HepG2 (cell line): Measurements from ENCODE around the gene GDPD5. TPM values are rescaled to one million over a fixed set of nuclear protein-coding genes. Genes with fewer than 3 reads are reported as not detected.

Experiments used
- ATAC-seq: fragments of 200-7000 bp; cut with Tn5 transposase; 3 replicates; pipeline ENCODE4 v1.9.1; 2020; ENCODE audit warnings: mild to moderate bottlenecking, moderate library complexity
- BruUV-seq: library from RNA; stranded (reverse); fragments of 400-500 nt; replicated peaks from 2 replicates; lab custom pipeline; 2021; lab: Mats Ljungman, UMichigan
- CTCF ChIA-PET: fragments of 300-600 bp; formaldehyde crosslinking; extraction: SDS; loops from one replicate; lab custom pipeline; 2021; ENCODE audit warnings: low total read pairs, inconsistent platforms, low intra/inter-chr PET ratio; lab: Yijun Ruan, JAX
- POLR2A ChIA-PET: fragments of 350-600 bp; sonication (Branson Sonifier 250); formaldehyde crosslinking; loops from one replicate; lab custom pipeline; 2020; ENCODE audit warnings: antibody characterized with exemption, inconsistent platforms; lab: Yijun Ruan, JAX
- DNase-seq: peaks from one replicate; pipeline ENCODE4 v3.0.0-alpha.2; 2015; ENCODE audit warnings: low spot score
- FAIRE-seq: peaks from 3 replicates; lab custom pipeline; 2011; peaks lifted over from hg19 to GRCh38; lab: Jason Lieb, UNC
- H2AFZ ChIP-seq: one replicate; pipeline ENCODE4 v1.6.1; 2011; ENCODE audit warnings: low read length, inconsistent platforms
- H3K27ac ChIP-seq: fragments of 300-600 bp; 3 replicates; pipeline ENCODE4 v1.8.0; 2011; ENCODE audit warnings: mixed run types, mild to moderate bottlenecking, mixed read lengths, low read length, inconsistent platforms; ENCODE audit not compliant: insufficient read depth; ENCODE audit errors: extremely low read length
- H3K27me3 ChIP-seq, 2 experiments: fragments of 200-600 bp in 1 of 2; 2 replicates in 1 of 2; 3 replicates in 1 of 2; pipeline versions ENCODE4 v1.6.0 to v1.8.0; 2011; ENCODE audit warnings: low read length in 2 of 2, mild to moderate bottlenecking in 2 of 2, moderate library complexity in 2 of 2, inconsistent platforms in 1 of 2; ENCODE audit not compliant: insufficient read depth in 2 of 2, control insufficient read depth in 1 of 2
- H3K36me3 ChIP-seq, 2 experiments: fragments of 200-600 bp in 1 of 2; replicated peaks in 1 of 2; 2 replicates in 1 of 2; 3 replicates in 1 of 2; pipeline versions ENCODE4 v1.5.1 to v1.8.0; 2011; ENCODE audit warnings: low read length in 2 of 2, inconsistent platforms in 1 of 2; ENCODE audit not compliant: insufficient read depth in 2 of 2, control insufficient read depth in 1 of 2
- H3K4me1 ChIP-seq: 2 replicates; pipeline ENCODE4 v1.5.1; 2012; ENCODE audit warnings: low read length, inconsistent platforms; ENCODE audit not compliant: insufficient read depth
- H3K4me2 ChIP-seq: 2 replicates; pipeline ENCODE4 v1.6.0; 2011; ENCODE audit warnings: low read depth, low read length, inconsistent platforms
- H3K4me3 ChIP-seq, 3 experiments: fragments of 200-600 bp in 1 of 3; sonication (generic), shearing (Covaris generic) in 1 of 3; replicated peaks in 1 of 3; 2 replicates each; pipeline ENCODE4 v1.5.1; 2011 to 2016; ENCODE audit warnings: low read length in 3 of 3, inconsistent platforms in 2 of 3, low read depth in 2 of 3, mild to moderate bottlenecking in 2 of 3, control low read depth in 1 of 3, mixed read lengths in 1 of 3; ENCODE audit not compliant: insufficient read depth in 1 of 3
- H3K79me2 ChIP-seq: one replicate; pipeline ENCODE4 v1.6.1; 2011; ENCODE audit warnings: low read length, inconsistent platforms; ENCODE audit not compliant: insufficient read depth
- H3K9ac ChIP-seq: 2 replicates; pipeline ENCODE4 v1.6.0; 2011; ENCODE audit warnings: mild to moderate bottlenecking, low read depth, low read length, inconsistent platforms; ENCODE audit not compliant: insufficient read depth
- H3K9me3 ChIP-seq: 2 replicates; pipeline ENCODE4 v1.5.1; 2012; ENCODE audit warnings: mild to moderate bottlenecking, low read length
- H4K20me1 ChIP-seq: 2 replicates; pipeline ENCODE4 v1.6.0; 2011; ENCODE audit warnings: inconsistent platforms, mild to moderate bottlenecking, low read length, moderate library complexity; ENCODE audit not compliant: insufficient read depth
- DNMT1 ChIP-seq: sonication (generic); formaldehyde crosslinking; IDR thresholded peaks from 2 replicates; pipeline ENCODE4 v1.5.1; 2020; ENCODE audit warnings: mild to moderate bottlenecking, missing genetic modification reagents
- HDAC2 ChIP-seq: sonication (generic); formaldehyde crosslinking; IDR thresholded peaks from 2 replicates; pipeline ENCODE4 v1.4.0; 2020; ENCODE audit warnings: missing genetic modification reagents
- IKZF1 ChIP-seq: fragments of 450-650 bp; IDR thresholded peaks from 2 replicates; pipeline ENCODE4 v1.7.1; 2016
- KAT8 ChIP-seq: IDR thresholded peaks from 2 replicates; pipeline ENCODE4 v1.6.1; 2016; ENCODE audit warnings: missing genetic modification reagents, missing compliant biosample characterization
- SNAI1 ChIP-seq: sonication (generic); formaldehyde crosslinking; IDR thresholded peaks from 2 replicates; pipeline ENCODE4 v1.5.0; 2020; ENCODE audit warnings: mild to moderate bottlenecking, missing genetic modification reagents, borderline replicate concordance
- XRCC5 ChIP-seq: fragments of 200-400 bp; formaldehyde crosslinking; optimal IDR thresholded peaks from 2 replicates; pipeline ENCODE3; 2017; ENCODE audit warnings: mild to moderate bottlenecking, low read length
- ZFP37 ChIP-seq: sonication (generic); formaldehyde crosslinking; IDR thresholded peaks from 2 replicates; pipeline ENCODE4 v1.4.0; 2020; ENCODE audit warnings: missing genetic modification reagents, borderline replicate concordance
- ZNF510 ChIP-seq: sonication (generic); formaldehyde crosslinking; IDR thresholded peaks from 2 replicates; pipeline ENCODE4 v1.4.0; 2020; ENCODE audit warnings: low read depth, mild to moderate bottlenecking, missing genetic modification reagents
- ZNF589 ChIP-seq: sonication (generic); formaldehyde crosslinking; conservative IDR thresholded peaks from 2 replicates; pipeline ENCODE4 v1.8.0; 2022; ENCODE audit warnings: mild to moderate bottlenecking, moderate library complexity, missing genetic modification reagents
- ZNF670 ChIP-seq: sonication (generic); formaldehyde crosslinking; IDR thresholded peaks from 2 replicates; pipeline ENCODE4 v1.8.0; 2022; ENCODE audit warnings: mild to moderate bottlenecking, missing genetic modification reagents, borderline replicate concordance
- WGBS: methylation state at CpG from one replicate; pipeline ENCODE4 v1.1.6; 2017; ENCODE audit warnings: low lambda C conversion rate; 5-methylcytosine and 5-hydroxymethylcytosine counted together
- in situ Hi-C: cut with HindIII; loops from 2 replicates; pipeline ENCODE4 v1.10.0; 2017; ENCODE audit warnings: low pct_unique_long_range_greater_than_20kb; ENCODE audit not compliant: extremely low pct_ligation_motif_present
- intact Hi-C: fragments of 100-400 bp; cut with micrococcal nuclease; formaldehyde crosslinking; loops from one replicate; pipeline ENCODE4 v1.10.0; 2022; ENCODE audit not compliant: unreplicated experiment
- polyA plus RNA-seq, 8 experiments: library from polyadenylated mRNA; depleted of rRNA in 3 of 8; stranded (reverse) in 7 of 8; unstranded in 1 of 8; fragments of >200 nt; fragmentation: Illumina TruSeq in 4 of 8; extraction: Trizol in 4 of 8; gene quantifications; 2 replicates each; pipeline versions ENCODE4 v1.2.1 to v1.2.3, GENCODE V29; 2011 to 2016; ENCODE audit warnings: low read depth in 4 of 8, missing spikeins in 1 of 8, mixed read lengths in 1 of 8; ENCODE audit not compliant: insufficient read depth in 1 of 8
- total RNA-seq, 5 experiments: library from RNA; depleted of rRNA; stranded (reverse); fragments of >200 nt; fragmentation: Illumina TruSeq; extraction: Trizol; gene quantifications; 2 replicates each; pipeline ENCODE4 v1.2.3, GENCODE V29; 2016; ENCODE audit warnings: low read depth in 1 of 5
- TF ChIP-seq, protein P1 (sequence below): IDR thresholded peaks from 2 replicates; pipeline ENCODE4 v1.6.1; 2012; ENCODE audit warnings: low read depth, low read length, improper control_type of control experiment
- TF ChIP-seq, protein P2 (sequence below): IDR thresholded peaks from 2 replicates; pipeline ENCODE4 v1.6.1; 2016; ENCODE audit warnings: low read depth
- TF ChIP-seq, protein P3 (sequence below): sonication (generic); formaldehyde crosslinking; conservative IDR thresholded peaks from 2 replicates; pipeline ENCODE4 v1.4.0; 2020; ENCODE audit warnings: missing genetic modification reagents
- TF ChIP-seq, protein P4 (sequence below): sonication (generic); formaldehyde crosslinking; IDR thresholded peaks from 2 replicates; pipeline ENCODE4 v1.8.0; 2022; ENCODE audit warnings: mild to moderate bottlenecking, missing genetic modification reagents

GDPD5 gene
- total and polyA plus RNA-seq, 2 of the 13 experiments (the other 11 are each of a cell fraction or from before 2014, with no cell fraction given): 55.0 to 67.5 TPM

DNA sequence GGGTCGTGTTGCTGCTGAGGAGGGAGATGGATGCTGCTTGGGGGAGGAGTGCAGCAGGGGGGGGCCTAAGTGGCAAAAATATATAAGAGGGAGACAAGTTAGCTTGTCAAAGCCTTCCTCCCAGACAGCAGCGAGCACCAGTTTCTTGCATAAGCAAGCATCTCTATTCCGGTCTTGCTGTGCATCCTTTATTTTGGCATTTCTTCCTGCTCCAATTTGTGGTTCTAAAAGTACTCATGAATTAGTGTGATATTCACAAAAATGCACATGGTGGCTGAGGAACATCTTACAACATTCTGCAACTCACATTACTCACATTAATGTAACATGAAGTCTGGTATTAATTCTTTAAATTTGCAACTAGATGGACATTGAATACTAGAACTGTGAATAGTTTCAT lies 32.1 kb downstream of the GDPD5 start:
- no peak for DNase-seq
- no peak for ATAC-seq
- H3K4me2 ChIP-seq: no peak overlapping the region
- no peaks in the 10 kb centered on the region for H3K27me3 ChIP-seq
- TF ChIP-seq XRCC5 (no peak), DNMT1 (no peak), ZNF670 (CRISPR knock-in tag) (no peak), ZFP37 (no peak), KAT8 (CRISPR knock-in tag) (no peak), ZNF589 (CRISPR knock-in tag) (no peak), IKZF1 (no peak), HDAC2 (CRISPR knock-in tag) (no peak), SNAI1 (CRISPR knock-in tag) (no peak), ZNF510 (CRISPR knock-in tag) (no peak)
- TF ChIP-seq, protein P1, sequence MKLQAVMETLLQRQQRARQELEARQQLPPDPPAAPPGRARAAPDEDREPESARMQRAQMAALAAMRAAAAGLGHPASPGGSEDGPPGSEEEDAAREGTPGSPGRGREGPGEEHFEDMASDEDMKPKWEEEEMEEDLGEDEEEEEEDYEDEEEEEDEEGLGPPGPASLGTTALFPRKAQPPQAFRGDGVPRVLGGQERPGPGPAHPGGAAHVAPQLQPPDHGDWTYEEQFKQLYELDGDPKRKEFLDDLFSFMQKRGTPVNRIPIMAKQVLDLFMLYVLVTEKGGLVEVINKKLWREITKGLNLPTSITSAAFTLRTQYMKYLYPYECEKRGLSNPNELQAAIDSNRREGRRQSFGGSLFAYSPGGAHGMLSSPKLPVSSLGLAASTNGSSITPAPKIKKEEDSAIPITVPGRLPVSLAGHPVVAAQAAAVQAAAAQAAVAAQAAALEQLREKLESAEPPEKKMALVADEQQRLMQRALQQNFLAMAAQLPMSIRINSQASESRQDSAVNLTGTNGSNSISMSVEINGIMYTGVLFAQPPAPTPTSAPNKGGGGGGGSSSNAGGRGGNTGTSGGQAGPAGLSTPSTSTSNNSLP: no peak
- TF ChIP-seq, protein P2, sequence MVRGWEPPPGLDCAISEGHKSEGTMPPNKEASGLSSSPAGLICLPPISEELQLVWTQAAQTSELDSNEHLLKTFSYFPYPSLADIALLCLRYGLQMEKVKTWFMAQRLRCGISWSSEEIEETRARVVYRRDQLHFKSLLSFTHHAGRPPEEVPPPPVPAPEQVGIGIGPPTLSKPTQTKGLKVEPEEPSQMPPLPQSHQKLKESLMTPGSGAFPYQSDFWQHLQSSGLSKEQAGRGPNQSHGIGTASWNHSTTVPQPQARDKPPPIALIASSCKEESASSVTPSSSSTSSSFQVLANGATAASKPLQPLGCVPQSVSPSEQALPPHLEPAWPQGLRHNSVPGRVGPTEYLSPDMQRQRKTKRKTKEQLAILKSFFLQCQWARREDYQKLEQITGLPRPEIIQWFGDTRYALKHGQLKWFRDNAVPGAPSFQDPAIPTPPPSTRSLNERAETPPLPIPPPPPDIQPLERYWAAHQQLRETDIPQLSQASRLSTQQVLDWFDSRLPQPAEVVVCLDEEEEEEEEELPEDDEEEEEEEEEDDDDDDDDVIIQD (CRISPR knock-in tag): no peak
- TF ChIP-seq, protein P3, sequence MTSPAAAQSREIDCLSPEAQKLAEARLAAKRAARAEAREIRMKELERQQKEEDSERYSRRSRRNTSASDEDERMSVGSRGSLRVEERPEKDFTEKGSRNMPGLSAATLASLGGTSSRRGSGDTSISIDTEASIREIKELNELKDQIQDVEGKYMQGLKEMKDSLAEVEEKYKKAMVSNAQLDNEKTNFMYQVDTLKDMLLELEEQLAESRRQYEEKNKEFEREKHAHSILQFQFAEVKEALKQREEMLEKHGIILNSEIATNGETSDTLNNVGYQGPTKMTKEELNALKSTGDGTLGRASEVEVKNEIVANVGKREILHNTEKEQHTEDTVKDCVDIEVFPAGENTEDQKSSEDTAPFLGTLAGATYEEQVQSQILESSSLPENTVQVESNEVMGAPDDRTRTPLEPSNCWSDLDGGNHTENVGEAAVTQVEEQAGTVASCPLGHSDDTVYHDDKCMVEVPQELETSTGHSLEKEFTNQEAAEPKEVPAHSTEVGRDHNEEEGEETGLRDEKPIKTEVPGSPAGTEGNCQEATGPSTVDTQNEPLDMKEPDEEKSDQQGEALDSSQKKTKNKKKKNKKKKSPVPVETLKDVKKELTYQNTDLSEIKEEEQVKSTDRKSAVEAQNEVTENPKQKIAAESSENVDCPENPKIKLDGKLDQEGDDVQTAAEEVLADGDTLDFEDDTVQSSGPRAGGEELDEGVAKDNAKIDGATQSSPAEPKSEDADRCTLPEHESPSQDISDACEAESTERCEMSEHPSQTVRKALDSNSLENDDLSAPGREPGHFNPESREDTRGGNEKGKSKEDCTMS (CRISPR knock-in tag): no peak
- TF ChIP-seq, protein P4, sequence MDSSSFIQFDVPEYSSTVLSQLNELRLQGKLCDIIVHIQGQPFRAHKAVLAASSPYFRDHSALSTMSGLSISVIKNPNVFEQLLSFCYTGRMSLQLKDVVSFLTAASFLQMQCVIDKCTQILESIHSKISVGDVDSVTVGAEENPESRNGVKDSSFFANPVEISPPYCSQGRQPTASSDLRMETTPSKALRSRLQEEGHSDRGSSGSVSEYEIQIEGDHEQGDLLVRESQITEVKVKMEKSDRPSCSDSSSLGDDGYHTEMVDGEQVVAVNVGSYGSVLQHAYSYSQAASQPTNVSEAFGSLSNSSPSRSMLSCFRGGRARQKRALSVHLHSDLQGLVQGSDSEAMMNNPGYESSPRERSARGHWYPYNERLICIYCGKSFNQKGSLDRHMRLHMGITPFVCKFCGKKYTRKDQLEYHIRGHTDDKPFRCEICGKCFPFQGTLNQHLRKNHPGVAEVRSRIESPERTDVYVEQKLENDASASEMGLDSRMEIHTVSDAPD (CRISPR knock-in tag): no peak
- peaks cover 6% of the 10 kb centered on the region for H3K79me2 ChIP-seq
- peaks cover 5 to 28% of the 10 kb centered on the region in 2 experiments for H3K36me3 ChIP-seq
- ChIA-PET POLR2A (no interaction called here), CTCF (no interaction called here)
- in situ Hi-C loops (no loop called here), intact Hi-C loops (no loop called here)
- BruUV-seq: no TSS peak
- FAIRE-seq: no peak
- no peak overlapping the region for H3K4me3 ChIP-seq
- no peaks in the 10 kb centered on the region for H3K9me3 ChIP-seq
- H3K4me1 ChIP-seq: peaks cover 32% of the 10 kb centered on the region
- 90% methylated on average over 3 of the region's 3 CpGs for WGBS
- H2AFZ ChIP-seq: no peak overlapping the region
- no peak overlapping the region for H3K9ac ChIP-seq
- no peak overlapping the region for H3K27ac ChIP-seq
- peaks cover 34% of the 10 kb centered on the region for H4K20me1 ChIP-seq
